HG03342 (cell line): ENCODE data around the gene ARL3.
"Not testable (repeated sequence)": the region's sequence is repeated elsewhere in the genome, so short reads cannot be mapped to it uniquely, and the experiment has no call there.

Experiments
- ATAC-seq: cut with Tn5 transposase; IDR thresholded peaks from one replicate; pipeline ENCODE4 v1.9.1; 2021; ENCODE audit warnings: mild to moderate bottlenecking, moderate library complexity; ENCODE audit not compliant: unreplicated experiment

The ARL3 gene

GRCh38 chr10:102713814-102714620 is at the start of gene ARL3:
Gene ARL3 (minus strand): TSS chr10:102714397. CDS start chr10:102714275, 122 bp downstream.
- peak; percentile 71 for ATAC-seq

- ATAC-seq = no peak
Observed at GRCh38 chr10:102763037-102763607, 48.9 kb upstream of the ARL3 start.

GRCh38 chr10:102762401-102763015 is 48.3 kb upstream of the ARL3 start:
- ATAC-seq = no peak

GRCh38 chr10:102761981-102762380 is 47.8 kb upstream of the ARL3 start:
- ATAC-seq = no peak

GRCh38 chr10:102759497-102760210 is 45.5 kb upstream of the ARL3 start:
- no peak for ATAC-seq

- ATAC-seq = not testable (repeated sequence)
Observed at GRCh38 chr10:102758933-102759262, 44.7 kb upstream of the ARL3 start.

- ATAC-seq = no peak
Observed at GRCh38 chr10:102758240-102758932, 44.2 kb upstream of the ARL3 start.

- ATAC-seq = no peak
Observed at GRCh38 chr10:102757323-102757722, 43.1 kb upstream of the ARL3 start.

GRCh38 chr10:102753718-102754117 is 39.5 kb upstream of the ARL3 start:
- ATAC-seq = no peak

GRCh38 chr10:102752934-102753664 is 38.9 kb upstream of the ARL3 start:
- ATAC-seq = no peak

- ATAC-seq = no peak
Observed at GRCh38 chr10:102752266-102752930, 38.2 kb upstream of the ARL3 start.

- ATAC-seq = no peak
Observed at GRCh38 chr10:102745157-102745556, 31.0 kb upstream of the ARL3 start.

- ATAC-seq = no peak
Observed at GRCh38 chr10:102744374-102745051, 30.3 kb upstream of the ARL3 start.

GRCh38 chr10:102743588-102744373 is 29.6 kb upstream of the ARL3 start, which contains the start of gene WBP1L:
Gene WBP1L (plus strand): TSS chr10:102743948. CDS start chr10:102744054, 106 bp downstream.
- peak; percentile 96 for ATAC-seq

GRCh38 chr10:102743078-102743587 is 28.9 kb upstream of the ARL3 start:
- ATAC-seq = no peak

GRCh38 chr10:102742313-102742712 is 28.1 kb upstream of the ARL3 start:
- not testable (repeated sequence) for ATAC-seq

GRCh38 chr10:102741726-102742237 is 27.6 kb upstream of the ARL3 start:
- ATAC-seq = no peak

GRCh38 chr10:102740229-102740628 is 26.0 kb upstream of the ARL3 start:
- ATAC-seq = no peak
